Calu3 (cell line): Measurements from ENCODE around the gene FAM174C. TPM values are rescaled to one million over a fixed set of nuclear protein-coding genes. Genes with fewer than 3 reads are reported as not detected.
"Not testable (repeated sequence)": the region's sequence is repeated elsewhere in the genome, so short reads cannot be mapped to it uniquely, and the experiment has no call there.

Experiments used
- BruUV-seq: library from RNA; stranded (reverse); fragments of 400-500 nt; replicated peaks from 2 replicates; lab custom pipeline; 2021; lab: Mats Ljungman, UMichigan
- CTCF ChIA-PET: fragments of 300-600 bp; sonication (Branson Sonifier 250); formaldehyde crosslinking; loops from one replicate; lab custom pipeline; 2022; ENCODE audit warnings: antibody characterized with exemption; lab: Charles Lee
- DNase-seq: peaks from one replicate; pipeline ENCODE4 v3.0.0; 2022
- H3K27ac Mint-ChIP-seq: one replicate; pipeline ENCODE4 v1.8.0; 2022; ENCODE audit warnings: mixed read lengths; ENCODE audit not compliant: unreplicated experiment
- H3K27me3 Mint-ChIP-seq: one replicate; pipeline ENCODE4 v1.8.0; 2022; ENCODE audit warnings: mixed read lengths; ENCODE audit not compliant: unreplicated experiment
- H3K36me3 Mint-ChIP-seq: one replicate; pipeline ENCODE4 v1.8.0; 2022; ENCODE audit warnings: mild to moderate bottlenecking, moderate library complexity, mixed read lengths; ENCODE audit not compliant: insufficient read depth, unreplicated experiment
- H3K4me1 Mint-ChIP-seq: one replicate; pipeline ENCODE4 v1.8.0; 2022; ENCODE audit warnings: mild to moderate bottlenecking, low read depth, mixed read lengths; ENCODE audit not compliant: unreplicated experiment
- H3K4me3 Mint-ChIP-seq: one replicate; pipeline ENCODE4 v1.8.0; 2022; ENCODE audit warnings: mild to moderate bottlenecking, low read depth, moderate library complexity, mixed read lengths; ENCODE audit not compliant: unreplicated experiment
- H3K9me3 Mint-ChIP-seq: one replicate; pipeline ENCODE4 v1.8.0; 2022; ENCODE audit warnings: low read depth, mixed read lengths; ENCODE audit not compliant: unreplicated experiment
- CTCF ChIP-seq: fragments of 200-600 bp; IDR thresholded peaks from one replicate; pipeline ENCODE4 v1.8.0; 2022; ENCODE audit warnings: antibody characterized with exemption; ENCODE audit not compliant: unreplicated experiment
- intact Hi-C: fragments of 100-400 bp; cut with micrococcal nuclease; formaldehyde crosslinking; loops from one replicate; pipeline ENCODE4 v1.10.0; 2022; ENCODE audit not compliant: unreplicated experiment
- total RNA-seq: library from RNA; stranded (reverse); gene quantifications from 2 replicates; pipeline ENCODE4 v1.2.3, GENCODE V29; 2022

The FAM174C gene
- total RNA-seq, 1 experiment from 2014 or later = 34.4 TPM

GRCh38 chr19:1243768-1244692 is 31.3 kb upstream of the FAM174C start:
- DNase-seq = peak; percentile 85
- CTCF ChIA-PET = interaction anchor here (0.6 to 2.9 kb wide), 10 partner anchors 9 to 40 kb away, joined by 3 to 177 read pairs (median 5); partner anchors contain the start of genes CIRBP and FAM174C
- intact Hi-C loops = no loop called here
- Mint-ChIP-seq H3K27me3 (no peaks in the 10 kb centered on the region), H3K4me3 (no peak overlapping the region), H3K4me1 (peaks cover 17% of the 10 kb centered on the region), H3K27ac (no peak overlapping the region), H3K9me3 (no peaks in the 10 kb centered on the region), H3K36me3 (peaks cover 24% of the 10 kb centered on the region)
- peak; percentile 83 for TF ChIP-seq CTCF
- BruUV-seq = no TSS peak

- BruUV-seq = no TSS peak
- no peak for DNase-seq
- Mint-ChIP-seq H3K4me3 (no peak overlapping the region), H3K27ac (no peak overlapping the region), H3K36me3 (peaks cover 29% of the 10 kb centered on the region), H3K9me3 (no peaks in the 10 kb centered on the region), H3K27me3 (no peaks in the 10 kb centered on the region), H3K4me1 (peaks cover 16% of the 10 kb centered on the region)
- CTCF ChIA-PET = interaction anchor here (0.6 to 2.9 kb wide), 10 partner anchors 8 to 39 kb away, joined by 3 to 177 read pairs (median 5); partner anchors contain the start of genes CIRBP and FAM174C
- intact Hi-C loops = no loop called here
- no peak for TF ChIP-seq CTCF
These were observed 30.5 kb upstream of the FAM174C start for GRCh38 chr19:1244693-1245451.

GRCh38 chr19:1245494-1246264 is 29.7 kb upstream of the FAM174C start:
- peaks cover 36% of the 10 kb centered on the region for H3K36me3 Mint-ChIP-seq
- no peak for DNase-seq
- H3K4me1 Mint-ChIP-seq = peaks cover 16% of the 10 kb centered on the region
- no TSS peak for BruUV-seq
- no peaks in the 10 kb centered on the region for H3K27me3 Mint-ChIP-seq
- H3K9me3 Mint-ChIP-seq = no peaks in the 10 kb centered on the region
- CTCF ChIA-PET = interaction anchor here (2.9 kb wide), 1 partner anchor 20 kb away, joined by 177 read pairs; no protein-coding TSS in a partner anchor
- no peak overlapping the region for H3K4me3 Mint-ChIP-seq
- no peak for TF ChIP-seq CTCF
- H3K27ac Mint-ChIP-seq = no peak overlapping the region
- intact Hi-C loops = no loop called here

- intact Hi-C loops, H3K27me3 Mint-ChIP-seq, H3K27ac Mint-ChIP-seq, DNase-seq, H3K9me3 Mint-ChIP-seq, H3K4me3 Mint-ChIP-seq, BruUV-seq: not testable (repeated sequence)
- CTCF ChIA-PET = interaction anchor here (0.9 kb wide), 1 partner anchor 20 kb away, joined by 4 read pairs; no protein-coding TSS in a partner anchor
- Mint-ChIP-seq H3K4me1 (peaks cover 11% of the 10 kb centered on the region), H3K36me3 (peaks cover 39% of the 10 kb centered on the region)
These were observed 28.9 kb upstream of the FAM174C start for GRCh38 chr19:1246265-1247087.
